Measurements from ENCODE around the gene GREB1L. TPM values are rescaled to one million over a fixed set of nuclear protein-coding genes. Genes with fewer than 3 reads are reported as not detected.

GREB1L gene
- total and polyA plus RNA-seq, 10 of the 15 experiments (the other 5 are each of a cell fraction or from before 2014, with no cell fraction given) = under 0.01 to 0.11 (median 0.03) TPM; not detected in 1

- in situ Hi-C loops (cut with MboI) = no loop called here
- no peak for DNase-seq (ENCODE audit: low read depth, low spot score)
- H3K9me3 ChIP-seq (replicated peaks; ENCODE audit: control insufficient read depth, insufficient read depth, low read length) = no peaks in the 10 kb centered on the region
- intact Hi-C loops (cut with micrococcal nuclease; ENCODE audit: unreplicated experiment) = no loop called here
- ChIA-PET RAD21 (ENCODE audit: unreplicated experiment) (no interaction called here), SMC1A (ENCODE audit: uncharacterized antibody, unreplicated experiment) (no interaction called here), POLR2A (interaction anchor here (0.9 kb wide), 1 partner anchor 289 kb away, joined by 3 read pairs; no protein-coding TSS in a partner anchor), CTCF (no interaction called here)
- no peaks in the 10 kb centered on the region for H3K27me3 ChIP-seq (replicated peaks in 1 of 2; ENCODE audit: control insufficient read depth in 2 of 2, insufficient read depth in 2 of 2, low read length in 1 of 2)
- no peaks in the 10 kb centered on the region for H3K4me1 ChIP-seq (ENCODE audit: control insufficient read depth, insufficient read depth, low read length)
- H3K4me2 ChIP-seq (ENCODE audit: control insufficient read depth, insufficient read depth) = no peak overlapping the region
- TF ChIP-seq SUPT20H (IDR thresholded peaks at IDR 0.05; ENCODE audit: borderline replicate concordance, control insufficient read depth, low read depth, low read length) = no peak
- TF ChIP-seq CTCF (IDR thresholded peaks at IDR 0.05 in 2 of 3, conservative IDR thresholded peaks at IDR 0.05 in 1 of 3; ENCODE audit: control insufficient read depth in 2 of 3, extremely low read depth in 1 of 3, insufficient read depth in 1 of 3, low read depth in 3 of 3, low read length in 3 of 3) = no peak
- no peak for TF ChIP-seq BCL3 (IDR thresholded peaks at IDR 0.05; ENCODE audit: borderline replicate concordance, insufficient read depth, low read depth, low read length, poor library complexity, severe bottlenecking)
- TF ChIP-seq BACH1 (IDR thresholded peaks at IDR 0.05; ENCODE audit: borderline replicate concordance) = no peak
- TF ChIP-seq MTA2 (IDR thresholded peaks at IDR 0.05; ENCODE audit: low read depth) = no peak
- TF ChIP-seq TCF3 (IDR thresholded peaks at IDR 0.05; ENCODE audit: borderline replicate concordance, insufficient read depth, low read depth, low read length) = no peak
- no peak for TF ChIP-seq POLR2AphosphoS5 (IDR thresholded peaks at IDR 0.05; ENCODE audit: low read length)
- no peak for TF ChIP-seq MTA3 (IDR thresholded peaks at IDR 0.05; ENCODE audit: borderline replicate concordance, low read length)
- TF ChIP-seq LARP7 (IDR thresholded peaks at IDR 0.05) = no peak
- no peak for TF ChIP-seq CHD1 (IDR thresholded peaks at IDR 0.05; ENCODE audit: low read depth, low read length)
- no peak for TF ChIP-seq JUNB (IDR thresholded peaks at IDR 0.05)
- no peak for TF ChIP-seq MLLT1 (IDR thresholded peaks at IDR 0.05)
- TF ChIP-seq RFX5 (IDR thresholded peaks at IDR 0.05; ENCODE audit: low read depth, low read length) = no peak
- no peak for TF ChIP-seq ATF3 (IDR thresholded peaks at IDR 0.05; ENCODE audit: borderline replicate concordance, extremely low read depth, low read depth, low read length)
- no peak for TF ChIP-seq YBX1 (IDR thresholded peaks at IDR 0.05)
- no peak for TF ChIP-seq RCOR1 (conservative IDR thresholded peaks at IDR 0.05; ENCODE audit: low read depth, low read length)
- no peak for TF ChIP-seq MYC (IDR thresholded peaks at IDR 0.05; ENCODE audit: insufficient read depth, insufficient read length, insufficient replicate concordance, low read length, severe bottlenecking)
- no peak for TF ChIP-seq ZNF207 (IDR thresholded peaks at IDR 0.05; ENCODE audit: borderline replicate concordance)
- TF ChIP-seq EZH2 (IDR thresholded peaks at IDR 0.05; ENCODE audit: borderline replicate concordance, control insufficient read depth, low read depth, low read length) = no peak
- no peak for TF ChIP-seq NFYA (IDR thresholded peaks at IDR 0.05; ENCODE audit: borderline replicate concordance, low read depth, low read length)
- H3K4me3 ChIP-seq = no peak overlapping the region
- H3K36me3 ChIP-seq (ENCODE audit: control insufficient read depth in 2 of 2, insufficient read depth in 2 of 2, low read length in 1 of 2) = no peaks in the 10 kb centered on the region
- FAIRE-seq = no peak
- no peak overlapping the region for H3K9ac ChIP-seq (ENCODE audit: control insufficient read depth, insufficient read depth, low read length)
- H3K79me2 ChIP-seq (ENCODE audit: control insufficient read depth, insufficient read depth, low read length) = no peaks in the 10 kb centered on the region
- no TSS peak for BruUV-seq (replicated peaks)
- H4K20me1 ChIP-seq (ENCODE audit: control insufficient read depth, insufficient read depth) = no peaks in the 10 kb centered on the region
- no peak overlapping the region for H3K27ac ChIP-seq (ENCODE audit: control insufficient read depth, insufficient read depth)
- H2AFZ ChIP-seq (ENCODE audit: control insufficient read depth, low read depth, low read length) = no peak overlapping the region
- no peak for ATAC-seq
- WGBS (ENCODE audit: insufficient coverage, insufficient replicate concordance, low lambda C conversion rate, missing lambda C conversion rate) = 0% methylated on average over 2 of the region's 2 CpGs
Measured at GRCh38 chr18:21474621-21475020, 232.6 kb downstream of the GREB1L start.

All from GM12878 (cell line).